ENCODE data around the gene COMMD10.

The COMMD10 gene

DNA sequence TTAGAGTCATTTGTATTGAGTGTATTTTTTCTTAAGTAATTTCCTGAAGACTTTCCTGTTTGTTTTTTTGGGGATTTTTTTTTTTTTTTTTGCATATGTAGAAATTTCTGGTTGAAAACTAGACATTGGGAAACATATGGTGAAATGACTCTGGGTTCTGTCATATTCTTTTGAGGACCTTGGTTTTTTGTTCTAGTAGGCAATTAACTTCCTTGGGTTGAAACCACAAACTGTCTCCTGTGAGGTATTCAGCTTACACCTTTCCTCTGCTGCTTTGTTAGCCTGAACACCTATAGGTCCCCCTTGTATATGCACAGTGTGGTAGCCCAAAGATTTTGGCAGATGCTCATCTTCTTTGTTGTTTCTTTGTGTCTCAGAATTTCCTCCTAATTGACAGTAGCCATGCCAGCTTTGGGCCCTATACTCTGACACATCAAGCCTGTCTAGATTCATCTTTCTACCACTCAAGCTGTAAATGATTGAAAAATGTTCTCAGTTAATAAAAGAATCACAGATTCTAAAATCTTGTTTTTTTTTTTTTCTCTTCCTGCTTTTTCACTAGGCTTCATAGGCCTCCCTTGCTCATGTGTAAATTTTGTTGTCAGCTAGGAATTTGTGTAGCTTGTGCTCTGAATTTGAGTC lies 140.6 kb downstream of the COMMD10 start:
- no peak for DNase-seq (ENCODE audit: low spot score)

DNA sequence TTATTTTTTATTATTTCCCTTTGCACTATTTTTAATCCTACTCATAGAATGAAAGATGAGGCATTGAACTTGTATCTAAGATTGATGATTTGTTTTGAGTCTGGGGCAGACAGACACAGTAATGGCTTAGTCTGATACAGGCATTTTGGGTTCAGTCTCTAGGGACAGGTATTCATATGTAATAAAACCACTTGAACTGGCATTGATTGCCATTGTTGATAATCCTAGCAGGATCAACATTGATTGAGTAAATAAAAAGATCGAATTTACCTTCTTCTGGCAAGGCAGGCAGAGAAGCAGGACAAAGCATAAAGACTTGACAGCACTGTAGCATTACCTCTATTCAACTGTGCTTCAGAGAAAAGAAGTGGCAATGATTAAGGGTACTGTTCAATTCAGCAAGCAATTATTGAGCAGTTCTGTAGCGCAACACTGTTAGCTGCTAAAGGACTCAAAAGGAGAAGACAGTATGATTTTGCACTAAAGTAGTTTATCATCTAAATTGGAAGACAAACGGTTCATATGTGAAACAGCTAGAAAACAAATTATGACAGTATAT lies 144.4 kb downstream of the COMMD10 start:
- DNase-seq (ENCODE audit: low spot score) = no peak

DNA sequence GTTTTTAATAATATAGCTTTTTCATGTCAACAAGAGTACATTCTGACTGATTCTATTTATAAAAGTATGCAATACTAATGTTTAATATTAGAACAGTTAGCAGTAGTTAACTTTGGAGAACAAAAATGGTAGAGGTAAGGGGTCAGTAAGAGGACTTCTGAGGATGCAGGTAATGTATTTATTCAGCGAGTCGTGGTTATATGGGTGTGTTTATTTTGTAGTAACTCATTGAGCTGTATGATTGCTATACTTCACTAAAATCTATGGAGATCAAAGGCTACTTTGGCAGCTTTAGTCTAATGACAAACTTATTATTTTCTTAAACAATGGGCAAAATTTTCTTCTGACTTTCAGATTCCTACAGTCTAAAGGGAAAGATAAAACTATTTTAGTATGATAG lies 146.5 kb downstream of the COMMD10 start:
- DNase-seq (ENCODE audit: low spot score) = no peak

- DNase-seq (ENCODE audit: low spot score) = no peak
Observed at GRCh38 chr5:116234681-116235080, 149.9 kb downstream of the COMMD10 start.

GRCh38 chr5:116237917-116238500 lies 153.2 kb downstream of the COMMD10 start:
- DNase-seq (ENCODE audit: low spot score) = no peak

DNA sequence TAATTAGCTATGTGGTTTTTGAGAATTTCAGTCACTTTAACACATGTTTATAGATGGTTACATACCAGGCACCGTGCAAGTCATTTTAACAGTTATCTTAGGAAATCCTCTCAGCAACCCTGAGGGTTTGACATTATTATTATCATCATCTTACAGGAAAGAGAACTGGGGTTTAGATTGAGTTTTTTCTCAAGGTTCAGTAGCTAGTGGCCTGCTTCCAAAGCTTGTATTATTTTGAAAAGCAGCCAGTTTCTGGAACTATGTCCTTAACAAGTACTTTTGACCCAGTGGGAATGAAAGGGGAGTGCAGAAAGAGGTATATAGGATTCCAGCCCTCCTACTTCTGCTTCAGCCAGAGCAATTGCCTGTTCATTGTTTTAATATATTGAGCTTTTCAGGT lies 157.5 kb downstream of the COMMD10 start:
- DNase-seq (ENCODE audit: low spot score) = no peak

DNA sequence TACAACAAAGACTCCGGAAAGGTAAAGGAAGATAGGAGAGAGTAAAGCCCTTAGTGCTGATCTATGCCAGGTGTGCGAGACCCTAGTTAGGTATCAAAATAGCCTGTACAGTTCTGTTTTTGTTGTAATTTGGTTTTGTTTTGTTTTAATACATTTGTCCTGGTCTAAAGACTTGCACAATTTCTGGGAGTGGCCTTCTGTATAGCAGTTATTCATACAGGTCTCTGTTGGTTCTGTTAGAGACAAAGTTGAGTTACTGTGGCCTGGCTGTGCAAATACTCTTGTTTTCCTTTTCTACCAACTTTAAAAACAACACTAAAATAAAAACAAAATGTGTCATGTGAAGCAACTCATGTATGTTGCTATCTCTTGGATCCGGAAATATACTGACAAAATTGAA lies 163.6 kb downstream of the COMMD10 start:
- no peak for DNase-seq (ENCODE audit: low spot score)

DNA sequence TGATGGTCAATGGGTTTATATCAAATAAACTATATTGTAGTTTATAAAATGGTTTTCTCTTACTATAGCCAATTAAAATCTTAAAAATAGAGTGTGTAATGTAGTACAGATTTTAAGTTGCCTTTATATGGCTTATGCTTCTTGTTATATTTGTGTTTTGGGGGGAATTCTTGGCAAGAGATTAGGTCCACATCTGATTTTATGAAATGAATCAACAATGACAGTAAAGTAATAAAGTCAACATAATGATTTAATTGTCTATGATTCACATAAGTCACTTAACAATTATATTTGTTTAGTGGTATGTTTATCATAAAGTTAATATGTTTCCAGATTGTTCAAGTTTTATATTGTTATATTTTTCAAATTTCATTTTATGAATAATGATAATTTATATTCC lies 164.8 kb downstream of the COMMD10 start:
- no peak for DNase-seq (ENCODE audit: low spot score)

- no peak for DNase-seq (ENCODE audit: low spot score)
Observed at GRCh38 chr5:116256717-116257116, 171.9 kb downstream of the COMMD10 start.

DNA sequence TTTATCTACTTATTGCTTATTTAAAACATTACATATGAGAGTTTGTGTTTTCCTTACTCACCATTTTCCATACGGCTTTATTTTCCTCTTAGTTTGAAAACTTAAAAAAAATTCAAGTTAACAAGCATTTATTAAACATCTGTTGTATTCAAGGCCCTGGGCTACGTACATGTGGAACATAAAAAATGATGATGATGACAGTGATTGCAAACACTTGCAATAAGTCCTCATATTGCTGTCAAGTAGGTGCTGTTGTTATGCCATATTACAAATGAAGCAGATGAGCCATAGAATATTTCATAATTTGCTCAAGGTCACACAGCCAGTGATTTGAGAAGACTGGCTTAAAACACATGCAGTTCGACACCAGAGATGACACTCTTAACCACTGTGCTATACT lies 180.6 kb downstream of the COMMD10 start:
- DNase-seq (ENCODE audit: low spot score) = no peak

GRCh38 chr5:116271446-116272025 lies 186.7 kb downstream of the COMMD10 start:
- no peak for DNase-seq (ENCODE audit: low spot score)

GRCh38 chr5:116272281-116272941 lies 187.6 kb downstream of the COMMD10 start:
- DNase-seq (ENCODE audit: low spot score) = no peak

- DNase-seq (ENCODE audit: low spot score) = no peak
Observed at GRCh38 chr5:116273448-116274242, 188.8 kb downstream of the COMMD10 start.

- DNase-seq (ENCODE audit: low spot score) = no peak
Observed at GRCh38 chr5:116274251-116274650, 189.4 kb downstream of the COMMD10 start.

DNA sequence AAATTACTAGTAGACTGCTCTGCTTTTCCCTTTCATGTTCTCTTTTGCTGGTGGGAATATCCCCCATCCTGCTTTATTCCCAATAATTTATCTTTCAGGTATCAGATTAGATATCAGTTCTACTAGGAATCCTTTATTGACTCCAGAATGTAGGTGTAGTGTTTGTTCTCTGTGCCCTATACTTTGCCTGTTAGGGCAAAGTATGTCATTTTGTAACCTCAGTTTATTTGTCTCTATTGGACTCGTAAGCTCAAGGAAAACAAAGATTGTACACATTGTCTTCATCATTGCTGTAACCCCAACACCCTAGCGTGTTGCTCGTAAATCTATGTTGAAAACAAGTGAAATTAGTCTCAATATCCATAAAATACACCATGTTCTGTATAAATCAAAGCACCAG lies 190.5 kb downstream of the COMMD10 start:
- DNase-seq (ENCODE audit: low spot score) = no peak

- DNase-seq (ENCODE audit: low spot score) = no peak
Observed at GRCh38 chr5:116276952-116277351, 192.1 kb downstream of the COMMD10 start.

DNA sequence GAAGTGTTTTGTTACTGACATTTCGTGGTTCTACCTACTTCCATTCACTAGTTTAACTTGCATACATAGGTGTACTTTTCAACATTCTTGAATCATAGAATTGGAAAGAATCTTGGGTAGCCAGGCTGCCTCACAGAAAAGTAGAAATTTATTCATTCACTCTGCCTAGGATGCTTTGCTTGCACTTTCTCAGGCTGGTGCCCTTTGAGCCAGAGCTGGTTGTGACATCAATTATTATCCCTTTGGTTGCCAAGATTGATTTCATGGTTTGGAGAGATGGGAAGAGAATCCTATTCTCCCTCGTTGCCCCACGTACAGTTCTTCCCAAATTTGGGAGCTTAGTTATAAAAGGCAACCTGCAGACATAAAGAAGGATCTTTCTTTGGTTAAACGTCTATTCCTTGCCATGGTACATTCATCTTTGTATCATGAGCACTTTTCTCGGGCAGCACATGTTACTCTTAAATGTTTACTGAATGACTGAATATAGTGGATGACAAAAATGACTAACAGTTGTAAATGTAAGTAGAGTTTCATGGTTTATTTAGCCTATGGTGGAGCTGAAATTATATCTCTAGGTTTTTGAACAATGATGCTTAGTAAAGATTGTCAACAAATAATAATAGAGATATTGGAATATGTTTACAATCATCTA lies 195.5 kb downstream of the COMMD10 start:
- DNase-seq (ENCODE audit: low spot score) = no peak

GRCh38 chr5:116281309-116281708 lies 196.5 kb downstream of the COMMD10 start:
- no peak for DNase-seq (ENCODE audit: low spot score)

GRCh38 chr5:116288524-116288923 lies 203.7 kb downstream of the COMMD10 start:
- DNase-seq (ENCODE audit: low spot score) = no peak

DNA sequence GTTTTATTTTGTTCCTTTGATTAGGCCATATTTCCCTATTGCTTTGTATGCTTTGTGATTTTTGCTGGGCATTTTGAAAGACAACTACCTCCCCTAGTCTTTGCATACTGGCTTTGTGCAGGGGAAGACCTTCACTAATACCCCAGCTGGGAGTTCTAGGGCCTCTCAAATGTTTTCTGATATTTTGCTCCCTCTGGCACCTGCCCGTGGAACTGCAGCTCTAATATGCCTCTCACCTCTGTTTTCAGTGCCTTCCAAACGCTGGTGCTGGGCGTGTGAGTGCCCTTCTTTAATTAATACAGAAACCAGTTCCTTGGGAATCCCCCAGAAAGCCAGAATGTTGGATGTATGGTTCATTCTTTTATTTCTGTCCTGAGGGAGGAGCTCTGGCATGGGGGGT lies 204.5 kb downstream of the COMMD10 start:
- DNase-seq (ENCODE audit: low spot score) = no peak

DNA sequence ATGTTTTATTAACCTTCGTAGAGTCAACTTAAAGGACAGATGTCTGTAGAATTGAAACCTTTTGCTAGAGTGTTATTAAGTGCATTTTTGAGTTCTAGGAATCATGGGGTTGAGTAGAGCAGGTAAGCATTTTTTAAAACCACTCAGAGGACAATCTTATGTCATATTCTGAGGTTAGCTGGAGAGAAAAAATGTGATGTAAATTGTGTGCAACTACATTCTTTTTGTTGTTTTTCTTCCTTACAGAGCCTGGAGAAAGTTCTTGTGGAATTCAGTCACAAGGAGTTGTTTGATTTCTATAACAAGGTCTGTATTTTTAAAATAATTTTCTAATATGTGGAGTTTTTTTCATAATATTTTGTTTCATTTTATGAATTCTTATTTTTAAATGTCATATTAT lies 206.4 kb downstream of the COMMD10 start:
- DNase-seq (ENCODE audit: low spot score) = no peak

DNA sequence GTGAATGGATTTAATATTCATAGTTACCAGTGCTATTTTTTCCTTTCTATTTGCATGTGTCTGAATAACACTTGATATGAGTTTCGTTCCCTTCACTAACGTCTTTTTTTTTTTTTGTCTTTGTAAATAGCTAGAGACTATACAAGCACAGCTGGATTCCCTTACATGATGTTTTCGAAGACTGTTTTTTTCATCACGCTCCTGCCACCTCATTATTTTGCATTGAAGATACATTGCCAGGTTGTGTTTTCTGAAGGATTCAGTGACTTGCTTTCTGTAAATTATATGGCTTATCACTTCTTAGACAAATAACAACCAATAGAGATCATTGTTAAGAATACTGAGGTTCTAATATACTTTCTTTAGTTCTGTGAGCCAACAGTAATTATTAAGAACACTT lies 207.5 kb downstream of the COMMD10 start:
- no peak for DNase-seq (ENCODE audit: low spot score)
